HG03571 (cell line): ENCODE results near the gene ARF1.

ENCODE experiments used
- ATAC-seq: cut with Tn5 transposase; IDR thresholded peaks from one replicate; pipeline ENCODE4 v1.9.1; 2021; ENCODE audit not compliant: unreplicated experiment

Gene ARF1

DNA sequence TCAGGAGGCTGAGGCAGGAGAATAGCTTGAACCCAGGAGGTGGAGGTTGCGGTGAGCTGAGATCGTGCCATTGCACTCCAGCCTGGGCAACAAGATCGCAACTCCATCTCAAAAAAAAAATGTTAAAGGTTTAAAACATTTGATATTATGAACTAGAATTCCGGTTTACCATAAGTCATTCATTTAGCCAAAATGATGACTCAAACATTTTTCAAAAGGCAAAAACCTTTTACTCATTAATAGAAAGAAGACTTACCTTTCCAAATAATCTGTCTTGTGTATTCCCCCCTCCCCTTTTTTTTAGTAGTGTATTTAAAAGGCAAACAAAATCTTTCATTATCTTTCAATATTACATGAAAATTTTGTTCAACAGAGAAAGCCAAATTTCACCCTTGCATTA is 34.8 kb downstream of the ARF1 start:
- no peak for ATAC-seq

DNA sequence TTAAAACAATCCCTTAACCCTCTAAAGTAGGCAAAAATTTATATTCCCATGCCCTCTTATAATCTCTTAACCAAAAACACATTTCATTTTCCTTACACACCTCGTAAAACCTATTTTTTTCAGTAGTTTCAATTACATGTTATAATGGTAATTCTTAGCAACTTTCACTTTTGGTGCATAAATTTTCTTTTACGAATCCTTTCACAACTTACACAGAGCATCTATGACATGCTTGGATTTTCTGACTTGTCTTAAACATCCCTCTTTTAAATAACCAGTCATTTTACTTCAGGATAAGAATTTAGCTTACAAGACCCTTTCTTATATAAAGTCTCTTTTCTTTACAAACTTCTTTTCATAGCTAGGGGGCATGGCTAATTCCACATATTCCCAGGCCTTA is 35.5 kb downstream of the ARF1 start:
- ATAC-seq: no peak

DNA sequence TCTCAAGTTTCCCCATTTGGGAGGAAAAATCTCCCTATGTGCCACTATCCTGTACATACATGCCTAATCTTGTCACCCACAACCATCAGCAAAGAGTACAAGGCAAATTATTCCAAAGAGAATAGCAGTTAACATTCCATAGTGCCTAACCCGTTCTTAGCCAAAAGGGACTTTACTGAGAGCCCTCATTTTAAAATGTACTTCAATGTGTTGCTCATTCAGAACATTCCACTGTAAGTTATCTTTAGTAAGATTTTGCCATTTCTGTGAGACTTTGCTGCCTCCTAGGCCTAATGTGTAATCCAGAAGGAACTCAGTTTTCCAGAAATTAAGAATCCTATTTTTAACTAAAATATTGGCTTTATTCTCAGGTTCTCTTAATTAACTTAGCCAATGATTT is 37.8 kb downstream of the ARF1 start:
- no peak for ATAC-seq

DNA sequence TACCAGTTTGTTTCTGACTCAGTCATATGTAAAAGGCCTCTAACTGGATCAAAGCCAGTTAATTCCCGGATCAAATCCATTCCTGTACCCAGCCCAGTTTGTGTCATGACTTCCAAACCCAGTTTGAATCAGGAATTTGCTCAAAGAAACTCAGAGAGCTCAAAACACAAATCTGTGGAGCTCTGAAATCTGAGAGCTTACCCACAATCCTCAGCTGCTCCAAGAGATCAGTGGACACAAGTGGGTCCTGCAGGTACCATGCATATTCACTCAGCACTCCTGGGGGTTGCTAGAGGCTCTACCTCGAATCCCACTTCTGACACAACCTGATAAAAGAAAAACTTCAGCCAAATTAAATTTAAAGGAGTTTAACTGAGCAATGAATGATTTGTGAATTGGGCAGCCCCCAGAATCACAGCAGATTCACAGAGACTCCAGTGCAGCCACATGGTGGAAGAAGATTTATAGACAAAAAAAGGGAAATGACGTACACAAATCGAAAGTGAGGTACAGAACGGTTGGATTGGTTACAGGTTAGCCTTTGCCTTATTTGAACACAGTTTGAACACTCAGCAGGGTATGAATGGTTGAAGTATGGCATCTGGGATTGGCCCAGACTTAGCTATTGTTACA is 38.5 kb downstream of the ARF1 start:
- no peak for ATAC-seq

DNA sequence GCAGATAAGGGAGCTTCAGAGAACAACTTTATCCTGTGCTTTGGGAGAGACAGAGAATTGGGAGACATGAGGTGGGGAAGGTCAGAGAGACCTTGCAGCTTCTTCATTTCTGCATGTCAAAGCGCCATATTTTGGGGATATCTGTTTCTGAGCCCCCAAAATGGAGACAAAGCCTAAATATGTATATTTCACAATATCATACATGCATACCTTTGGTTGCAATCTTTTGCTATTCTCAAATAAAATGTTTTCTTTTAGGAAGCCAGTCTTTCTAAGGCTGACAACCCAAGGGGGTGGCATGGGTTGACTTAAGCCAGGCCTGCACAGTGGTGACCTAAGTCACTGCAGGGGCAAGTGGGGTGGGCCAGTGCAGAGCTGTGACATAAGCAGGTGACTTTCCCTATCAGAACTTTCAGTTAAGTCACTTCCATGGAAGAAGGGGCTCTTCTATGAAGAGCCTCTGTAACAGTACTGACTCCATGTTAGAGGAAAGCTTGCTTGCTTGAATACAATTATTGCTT is 40.5 kb downstream of the ARF1 start:
- no peak for ATAC-seq

DNA sequence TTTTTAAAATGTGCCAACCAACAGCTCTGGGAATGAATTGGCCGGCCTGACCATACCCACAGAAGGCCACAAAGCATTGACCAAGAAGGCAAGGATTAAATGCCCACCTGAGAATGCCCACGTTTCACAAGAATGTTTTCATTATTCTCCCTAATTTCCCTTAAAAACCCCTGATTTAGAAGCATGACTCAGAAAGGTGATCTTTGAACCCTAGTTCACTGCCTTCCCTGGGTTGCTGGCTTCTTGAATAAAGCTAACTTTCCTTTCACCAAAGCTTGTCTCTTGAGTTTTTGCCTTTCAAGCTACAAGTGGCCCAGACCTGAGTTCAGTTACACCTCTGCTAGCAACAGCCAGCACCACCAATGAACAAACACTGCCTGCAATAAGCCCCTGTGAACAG is 41.0 kb downstream of the ARF1 start:
- ATAC-seq: no peak

DNA sequence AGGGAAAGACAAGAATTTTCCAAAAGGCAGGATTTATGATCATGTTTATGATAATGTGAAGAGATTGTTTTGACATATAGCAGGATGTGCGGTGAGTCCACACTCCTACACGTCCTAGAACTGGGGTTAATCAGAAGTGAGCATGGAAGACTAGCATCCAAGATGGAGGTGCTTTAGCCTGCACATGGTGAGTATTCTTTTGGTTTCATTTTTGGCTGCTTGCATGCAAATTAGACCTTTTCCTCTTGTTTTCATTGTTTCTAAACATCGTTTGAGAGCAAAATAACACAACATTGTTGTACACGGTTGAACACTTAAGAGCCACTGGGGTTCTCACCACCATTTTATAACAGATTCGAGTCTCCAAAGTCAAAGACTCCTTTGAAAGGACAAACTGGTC is 42.7 kb downstream of the ARF1 start:
- no peak for ATAC-seq

DNA sequence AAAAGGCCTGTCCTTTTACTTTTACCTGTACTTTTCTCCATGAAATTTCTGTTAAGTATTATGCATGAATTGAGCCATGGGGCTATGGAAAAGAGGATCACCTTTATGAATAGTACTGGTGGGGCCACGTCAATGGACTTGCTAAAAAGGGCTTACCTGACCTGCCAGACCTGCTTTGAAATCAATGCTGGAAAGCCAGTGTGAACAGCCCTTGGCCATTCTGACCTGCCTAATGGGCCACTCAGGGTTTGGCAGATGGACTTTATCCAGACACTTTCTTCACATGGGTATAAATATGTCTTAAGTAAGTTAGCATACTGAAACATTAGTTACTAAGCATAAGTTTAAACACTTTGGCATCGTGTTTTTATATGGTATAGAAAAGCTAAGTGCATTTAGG is 49.3 kb downstream of the ARF1 start:
- ATAC-seq: no peak

DNA sequence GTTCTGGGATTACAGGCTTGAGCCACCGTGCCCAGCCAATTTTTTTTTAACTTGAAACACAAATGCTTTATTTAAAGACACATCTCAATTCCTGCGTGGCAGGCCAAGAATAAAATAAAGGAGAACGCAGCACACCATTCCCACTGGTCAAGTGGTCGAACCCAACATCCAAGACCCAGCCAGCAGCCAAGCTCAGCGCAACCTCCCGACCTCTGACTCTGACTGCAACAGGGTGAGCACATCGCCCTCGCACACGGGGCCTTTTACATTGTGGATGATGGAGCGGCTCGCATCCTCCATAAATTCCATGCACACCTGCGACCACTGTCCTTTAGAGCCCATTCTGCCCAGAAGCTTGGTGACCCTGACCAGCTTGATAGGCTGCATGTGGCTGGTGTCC is 52.1 kb downstream of the ARF1 start:
- ATAC-seq: no peak

DNA sequence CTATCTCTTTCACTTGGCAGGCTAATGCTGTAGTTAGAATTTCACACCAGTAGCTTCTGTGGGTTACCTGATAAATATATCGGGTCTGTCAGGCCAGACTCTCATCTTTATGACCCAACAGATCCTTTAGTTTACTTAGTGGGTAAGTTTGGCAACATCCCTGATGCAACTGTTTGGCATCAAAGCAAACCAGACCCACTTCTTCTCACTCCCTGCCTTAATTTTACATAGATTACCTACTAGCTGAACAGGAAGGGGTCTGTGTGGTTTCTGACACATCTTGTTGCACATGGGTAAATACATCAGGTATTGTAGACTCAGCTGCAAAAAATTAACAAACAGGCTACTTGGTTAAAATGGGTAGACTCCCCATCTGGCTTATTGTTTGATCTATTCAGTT is 54.4 kb downstream of the ARF1 start:
- no peak for ATAC-seq

DNA sequence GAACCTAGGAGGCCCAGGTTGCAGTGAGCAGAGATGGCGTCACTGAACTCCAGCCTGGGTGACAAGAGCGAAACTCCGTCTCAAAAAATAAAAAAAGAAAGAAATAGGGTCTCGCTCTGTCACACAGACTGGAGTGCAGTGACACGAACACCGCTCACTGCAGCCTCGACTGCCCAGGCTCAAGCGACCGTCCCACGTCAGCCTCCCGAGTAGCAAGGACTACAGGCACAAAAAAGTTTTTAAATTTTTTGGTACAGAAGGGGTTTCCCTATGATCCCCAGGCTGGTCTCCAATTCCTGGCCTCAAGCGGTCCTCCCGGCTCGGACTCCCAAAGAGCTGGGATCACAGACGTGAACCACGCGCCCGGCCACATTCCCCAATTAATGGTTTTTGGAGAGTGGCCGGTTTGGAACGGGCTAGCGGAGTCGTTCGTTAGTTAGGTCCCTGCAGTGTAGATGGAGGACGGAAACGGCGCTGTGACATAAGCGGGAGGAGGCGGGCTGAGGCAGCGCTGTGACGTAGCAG is 57.0 kb downstream of the ARF1 start:
- ATAC-seq: no peak

DNA sequence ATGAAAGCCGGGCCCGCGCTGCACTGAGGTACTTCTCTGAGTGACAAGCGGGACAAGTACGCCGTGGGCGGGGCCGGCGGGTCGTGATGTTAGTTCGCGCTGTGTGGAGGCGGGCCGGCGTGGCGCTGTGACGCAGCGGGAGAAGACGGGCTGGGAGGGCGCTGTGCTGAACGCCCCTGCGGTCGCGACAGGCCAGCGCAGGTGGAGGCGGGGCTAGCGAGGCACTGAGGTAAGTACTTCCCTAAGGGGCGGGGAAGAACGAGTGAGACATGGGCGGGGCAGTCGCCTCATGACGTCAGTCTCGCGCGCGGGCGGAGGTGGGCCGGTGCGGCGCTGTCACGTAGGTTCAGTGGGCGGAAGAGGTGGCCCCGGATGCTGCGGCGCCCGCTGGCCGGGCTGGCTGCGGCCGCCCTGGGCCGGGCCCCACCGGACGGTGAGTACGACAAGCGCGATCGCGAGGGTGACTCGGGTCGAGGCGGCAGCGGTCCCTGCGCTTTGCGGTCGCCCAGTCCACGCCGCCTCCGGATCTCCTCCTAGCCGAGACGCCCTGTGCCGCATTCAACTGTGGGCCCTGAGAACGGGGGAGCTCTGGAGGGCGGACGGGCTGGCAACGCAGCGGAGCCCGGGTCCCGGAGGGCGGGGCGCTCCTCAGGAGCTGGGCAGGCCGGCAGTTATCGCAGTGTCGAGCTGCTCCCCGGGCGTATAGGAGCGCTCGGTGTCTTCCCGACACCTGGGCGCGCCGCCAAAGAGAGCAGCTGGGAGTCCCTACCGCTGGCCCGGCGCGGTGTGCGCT is 57.6 kb downstream of the ARF1 start, which contains the start of gene GUK1:
TSS of gene GUK1 (plus strand) at position 349 of the 793 bp plus-strand sequence. CDS start at position 373, 24 bp downstream.
- ATAC-seq: peak; percentile 86

DNA sequence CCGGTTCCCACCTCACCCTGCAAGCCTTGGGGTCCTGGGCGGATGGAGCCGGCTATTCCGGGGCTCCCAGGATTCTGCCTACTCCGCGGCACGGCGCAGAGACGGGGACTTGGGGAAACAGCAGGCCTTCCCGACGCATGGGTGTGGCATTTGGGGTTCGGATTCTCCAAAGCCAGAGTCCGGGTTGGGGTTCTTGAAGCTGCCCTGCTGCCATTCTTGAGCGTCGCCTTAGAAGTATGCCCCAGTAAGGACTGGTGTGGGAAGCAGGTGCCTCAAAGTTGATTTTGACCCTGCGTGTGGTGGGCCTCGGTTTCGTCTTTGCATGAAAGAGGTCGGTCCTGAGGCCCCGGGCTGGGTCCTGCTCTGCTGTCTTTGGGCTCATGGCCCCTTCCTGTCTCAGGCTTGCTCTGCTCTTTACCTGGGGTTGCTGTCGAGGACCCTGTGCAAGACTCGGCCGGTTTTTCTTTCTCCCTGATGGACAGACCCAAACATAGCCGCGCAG is 58.3 kb downstream of the ARF1 start:
- ATAC-seq: no peak

DNA sequence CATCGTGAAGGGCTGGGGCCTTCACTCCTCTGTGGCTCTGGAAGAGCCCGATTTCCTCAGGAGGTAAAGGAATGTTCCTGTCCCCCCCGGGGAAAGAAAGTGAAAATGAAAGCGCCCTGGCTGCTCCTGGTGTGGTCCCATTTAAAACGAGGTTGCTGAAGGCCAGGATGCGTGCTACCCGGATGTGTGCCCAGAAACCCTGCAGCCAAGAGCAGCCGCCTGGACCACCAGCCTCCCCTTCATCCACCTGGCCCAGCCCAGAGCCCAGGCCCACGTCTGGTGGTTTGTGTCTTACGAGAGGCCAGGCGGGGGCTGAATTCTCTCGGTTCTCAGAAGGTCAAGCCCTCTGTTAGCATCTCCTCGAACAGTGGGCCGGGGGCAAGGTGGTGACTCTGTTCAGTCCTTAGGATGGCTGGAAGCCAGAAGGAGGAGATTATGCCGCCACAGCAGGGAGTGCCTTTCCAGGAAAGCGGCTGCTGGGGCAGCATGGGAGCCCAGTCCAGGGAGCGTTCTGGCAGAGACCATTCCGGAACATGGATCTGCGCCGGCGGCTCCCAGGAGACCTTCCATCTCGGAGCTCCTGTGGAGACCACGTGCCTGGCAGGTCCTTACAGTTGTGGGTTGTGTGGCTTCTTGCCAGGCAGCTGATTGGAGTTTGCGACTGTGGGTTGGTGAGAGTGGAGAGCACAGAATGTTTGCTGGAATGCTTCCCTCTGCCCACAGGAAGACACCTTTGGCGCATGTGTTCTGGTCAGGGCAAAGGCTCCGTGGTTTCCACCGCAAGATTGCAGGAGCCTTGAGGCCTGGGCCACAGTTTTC is 58.9 kb downstream of the ARF1 start:
- ATAC-seq: no peak

DNA sequence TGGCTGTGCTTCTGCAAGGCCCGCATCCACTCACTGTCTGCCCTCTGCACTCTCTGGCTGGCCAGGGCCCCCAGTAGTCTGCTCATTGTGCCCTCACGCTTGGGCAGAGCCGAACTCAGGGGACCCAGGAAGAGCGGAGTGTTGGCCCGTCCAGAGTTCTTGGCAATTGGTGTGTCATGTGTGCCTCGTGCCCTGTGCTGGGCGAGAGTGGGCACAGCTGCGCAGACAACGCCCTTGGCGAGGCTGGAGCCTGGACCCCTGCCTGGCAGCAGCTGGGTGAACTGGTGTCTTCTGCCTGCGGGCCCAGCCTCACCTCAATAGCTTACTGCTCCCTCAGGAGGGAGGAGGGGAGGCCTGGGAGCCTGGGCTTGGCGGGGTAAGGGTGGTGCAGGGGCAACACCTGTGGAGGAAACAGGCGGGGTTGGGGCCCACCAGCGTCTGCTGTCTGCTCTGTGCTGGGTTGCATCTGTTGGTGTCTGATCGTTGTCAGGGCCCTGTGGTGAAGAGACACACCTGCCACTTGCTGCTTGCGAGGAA is 59.7 kb downstream of the ARF1 start:
- no peak for ATAC-seq

DNA sequence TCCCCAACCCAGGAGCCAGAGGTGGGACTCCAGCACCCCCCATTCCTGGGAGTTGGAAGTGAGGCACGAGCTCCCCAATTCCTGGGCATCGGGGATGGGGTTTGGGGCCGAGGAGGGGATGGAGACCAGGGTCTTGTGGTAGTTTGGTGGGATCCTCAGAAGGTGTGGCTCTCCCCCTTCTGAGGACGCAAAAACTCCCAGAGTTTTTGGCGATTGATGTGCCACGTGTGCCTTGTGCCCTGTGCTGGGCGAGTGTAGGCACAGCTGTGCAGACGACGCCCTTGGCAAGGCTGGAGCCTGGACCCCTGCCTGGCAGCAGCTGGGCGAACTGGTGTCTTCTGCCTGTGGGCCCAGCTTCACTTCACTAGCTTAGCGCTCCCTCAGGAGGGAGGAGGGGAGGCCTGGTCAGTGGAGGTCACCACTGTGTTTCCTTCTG is 60.2 kb downstream of the ARF1 start:
- ATAC-seq: no peak

DNA sequence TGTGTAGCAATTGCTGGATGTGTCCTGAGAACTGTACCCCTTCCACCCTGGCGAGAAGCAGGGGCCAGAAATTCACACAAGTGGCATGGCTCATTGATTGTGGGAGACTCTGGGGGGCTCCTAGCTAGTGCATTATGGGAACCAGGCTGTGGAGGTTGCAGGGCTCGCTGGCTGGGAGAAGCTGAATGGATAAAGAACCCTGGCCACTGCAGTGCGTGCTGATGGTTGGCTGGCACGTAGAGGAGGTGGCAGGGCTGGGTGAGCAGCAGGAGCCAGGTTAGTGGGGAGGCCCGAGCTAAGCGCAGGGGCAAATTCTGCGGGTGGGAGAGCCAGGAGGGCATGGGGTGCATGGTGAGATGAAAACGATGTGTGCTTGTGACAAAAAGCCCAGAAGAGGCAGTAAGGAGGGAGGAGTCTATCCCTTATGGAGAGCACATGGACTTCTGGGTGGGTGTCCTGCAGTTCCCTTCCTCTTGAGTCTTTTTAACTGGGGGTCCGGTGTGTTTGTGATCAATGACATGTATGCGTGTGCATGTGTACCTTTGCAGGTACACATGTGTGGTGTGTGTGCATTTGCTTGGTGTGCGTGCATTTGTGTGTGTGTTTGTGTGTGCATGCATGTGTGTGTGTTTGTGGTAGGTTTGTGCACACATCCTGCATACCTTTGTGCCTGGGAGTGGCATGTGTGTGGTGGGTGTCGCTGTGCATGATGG is 61.1 kb downstream of the ARF1 start:
- no peak for ATAC-seq

DNA sequence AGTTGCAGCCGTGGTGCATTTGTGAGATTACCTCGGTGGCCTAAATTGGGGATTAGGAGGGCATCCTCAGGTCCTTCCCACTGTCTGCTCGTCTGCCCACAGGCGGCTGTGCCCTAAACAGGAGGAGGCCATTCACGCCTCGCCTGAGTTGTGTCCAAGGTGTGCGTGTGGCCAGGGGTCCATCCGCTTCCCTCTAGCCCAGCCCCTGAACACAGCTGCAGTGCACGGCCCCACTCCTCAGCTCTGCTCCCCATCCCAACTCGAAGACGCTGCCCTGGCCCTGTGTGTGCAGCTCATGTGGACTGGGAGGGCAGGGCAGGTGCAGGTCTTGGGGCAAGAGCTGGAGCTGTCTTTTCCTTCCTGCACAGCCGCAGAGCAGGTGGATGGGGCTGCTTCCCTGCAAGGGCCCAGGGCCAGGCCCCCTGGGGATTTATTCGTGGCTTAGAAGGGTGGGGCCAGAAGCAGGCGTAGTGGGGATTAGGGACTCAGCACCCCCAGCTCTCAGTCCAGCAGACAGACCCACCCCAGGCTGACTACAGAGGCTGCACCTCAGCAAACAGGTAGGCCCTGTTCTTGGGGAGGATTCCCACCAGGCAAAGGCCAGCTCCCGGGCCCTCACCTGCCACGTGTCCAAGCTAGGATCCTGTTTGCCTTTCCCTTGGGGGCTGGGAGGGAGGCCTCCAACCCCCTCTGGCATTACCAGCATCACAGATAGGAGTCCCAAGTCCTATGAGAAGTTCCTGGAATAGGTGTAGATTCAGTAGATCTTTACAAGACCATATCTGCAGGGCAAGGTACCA is 61.9 kb downstream of the ARF1 start:
- ATAC-seq: no peak

DNA sequence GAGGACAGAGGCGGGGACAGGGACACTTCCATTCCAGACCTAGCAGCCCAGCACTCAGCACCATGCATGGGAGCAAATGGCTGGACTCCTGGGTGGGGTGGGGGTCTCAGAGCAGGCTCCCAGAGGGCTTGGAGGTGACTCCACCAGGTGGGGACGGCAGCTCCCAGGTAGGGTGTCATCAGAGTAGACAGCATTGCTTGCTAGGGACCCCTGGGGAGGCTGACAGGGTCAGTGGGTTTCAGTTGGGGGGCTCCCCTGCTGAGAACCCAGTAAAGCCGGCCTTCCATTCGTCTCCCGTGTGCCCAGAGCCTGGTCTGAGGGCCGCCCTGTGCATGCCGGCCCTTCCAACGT is 62.5 kb downstream of the ARF1 start:
- no peak for ATAC-seq
